GM12878 (cell line): ENCODE measurements around the gene SLC6A20. TPM values are rescaled to one million over a fixed set of nuclear protein-coding genes. Genes with fewer than 3 reads are reported as not detected.

ENCODE experiments used
- ATAC-seq: fragments of 200-7000 bp; cut with Tn5 transposase; 3 replicates; pipeline ENCODE4 v1.9.1; 2020; ENCODE audit warnings: mild to moderate bottlenecking, moderate library complexity
- BruUV-seq: library from RNA; stranded (reverse); fragments of 400-500 nt; replicated peaks from 2 replicates; lab custom pipeline; 2021; lab: Mats Ljungman, UMichigan
- CTCF ChIA-PET: fragments of 300-600 bp; sonication (Branson Sonifier 250); formaldehyde crosslinking; extraction: SDS; loops from one replicate; lab custom pipeline; 2021; ENCODE audit warnings: inconsistent platforms; lab: Yijun Ruan, JAX
- POLR2A ChIA-PET: fragments of 350-600 bp; formaldehyde crosslinking; extraction: SDS; loops from one replicate; lab custom pipeline; 2021; ENCODE audit warnings: inconsistent platforms; lab: Charles Lee
- RAD21 ChIA-PET: fragments of 300-600 bp; sonication (Branson Sonifier 250); formaldehyde crosslinking; loops from one replicate; lab custom pipeline; 2023; ENCODE audit warnings: antibody characterized with exemption; ENCODE audit not compliant: unreplicated experiment; lab: Charles Lee
- SMC1A ChIA-PET: fragments of 300-600 bp; sonication (Branson Sonifier 250); formaldehyde crosslinking; loops from one replicate; lab custom pipeline; 2023; ENCODE audit not compliant: unreplicated experiment, uncharacterized antibody; lab: Charles Lee
- DNase-seq: peaks from one replicate; pipeline ENCODE4 v3.0.0-alpha.2; 2011; ENCODE audit warnings: low read depth, low spot score
- FAIRE-seq: peaks from 3 replicates; lab custom pipeline; 2011; peaks lifted over from hg19 to GRCh38; lab: Jason Lieb, UNC
- H2AFZ ChIP-seq: 2 replicates; pipeline ENCODE4 v1.6.0; 2011; ENCODE audit warnings: low read depth, low read length, control low read depth; ENCODE audit not compliant: control insufficient read depth
- H3K27ac ChIP-seq: 2 replicates; pipeline ENCODE4 v1.5.1; 2011; ENCODE audit warnings: control low read depth; ENCODE audit not compliant: control insufficient read depth, insufficient read depth
- H3K27me3 ChIP-seq, 2 experiments: replicated peaks in 1 of 2; 2 replicates each; pipeline versions ENCODE4 v1.6.0 to v1.6.1; 2011; ENCODE audit warnings: low read length in 1 of 2; ENCODE audit not compliant: control insufficient read depth in 2 of 2, insufficient read depth in 2 of 2
- H3K36me3 ChIP-seq, 2 experiments: 2 replicates each; pipeline ENCODE4 v1.5.1; 2011; ENCODE audit warnings: low read length in 1 of 2; ENCODE audit not compliant: control insufficient read depth in 2 of 2, insufficient read depth in 2 of 2
- H3K4me1 ChIP-seq: 2 replicates; pipeline ENCODE4 v1.6.1; 2011; ENCODE audit warnings: mild to moderate bottlenecking, low read length, moderate library complexity, mixed read lengths; ENCODE audit not compliant: control insufficient read depth, insufficient read depth
- H3K4me2 ChIP-seq: 2 replicates; pipeline ENCODE4 v1.6.0; 2011; ENCODE audit warnings: control low read depth; ENCODE audit not compliant: control insufficient read depth, insufficient read depth
- H3K4me3 ChIP-seq: fragments of 200-600 bp; sonication (generic); 2 replicates; pipeline ENCODE4 v1.5.1; 2016
- H3K79me2 ChIP-seq: 2 replicates; pipeline ENCODE4 v1.6.0; 2011; ENCODE audit warnings: low read length; ENCODE audit not compliant: control insufficient read depth, insufficient read depth
- H3K9ac ChIP-seq: 2 replicates; pipeline ENCODE4 v1.8.0; 2011; ENCODE audit warnings: low read length, control low read depth, mixed read lengths; ENCODE audit not compliant: control insufficient read depth, insufficient read depth
- H3K9me3 ChIP-seq: replicated peaks from 3 replicates; pipeline ENCODE4 v1.5.1; 2011; ENCODE audit warnings: mild to moderate bottlenecking, low read length; ENCODE audit not compliant: control insufficient read depth, insufficient read depth
- H4K20me1 ChIP-seq: 2 replicates; pipeline ENCODE4 v1.6.0; 2011; ENCODE audit not compliant: control insufficient read depth, insufficient read depth
- MTA3 ChIP-seq: IDR thresholded peaks from 2 replicates; pipeline ENCODE4 v1.6.1; 2012; ENCODE audit warnings: low read length, inconsistent platforms, borderline replicate concordance
- WGBS: methylation state at CpG from one replicate; pipeline ENCODE4 v1.1.6; 2016; ENCODE audit warnings: low lambda C conversion rate; ENCODE audit not compliant: insufficient replicate concordance, insufficient coverage; ENCODE audit errors: missing lambda C conversion rate; 5-methylcytosine and 5-hydroxymethylcytosine counted together
- in situ Hi-C: fragments of 300-500 bp; cut with MboI; formaldehyde crosslinking; loops from 9 replicates; pipeline ENCODE4 v1.14.3; 2018; ENCODE audit warnings: mixed read lengths
- intact Hi-C: fragments of 100-400 bp; cut with micrococcal nuclease; formaldehyde crosslinking; loops from one replicate; pipeline ENCODE4 v1.14.2; 2022; ENCODE audit not compliant: unreplicated experiment
- polyA plus RNA-seq, 11 experiments: library from polyadenylated mRNA; depleted of rRNA in 4 of 11; unstranded in 6 of 11; stranded (reverse) in 5 of 11; fragments of >200 nt; fragmentation: Nextera tagmentation in 4 of 11; fragmentation: Illumina TruSeq in 1 of 11; extraction: Ambion mirVana in 4 of 11; extraction: Trizol in 1 of 11; gene quantifications; 1 replicate in 1 of 11; 2 replicates in 10 of 11; pipeline versions ENCODE4 v1.2.1 to v1.2.3, GENCODE V29; 2011 to 2016; ENCODE audit warnings: inconsistent platforms in 2 of 11, missing spikeins in 2 of 11, low read depth in 1 of 11
- total RNA-seq, 4 experiments: library from RNA; depleted of rRNA in 3 of 4; stranded (reverse); fragments of >200 nt in 3 of 4; fragmentation: Illumina TruSeq in 1 of 4; extraction: Trizol in 1 of 4; gene quantifications; 2 replicates each; pipeline versions ENCODE4 v1.2.1 to v1.2.3, GENCODE V29; 2013 to 2021
- TF ChIP-seq, protein P1 (sequence below): fragments of 450-650 bp; formaldehyde crosslinking; IDR thresholded peaks from 2 replicates; pipeline ENCODE4 v1.5.0; 2022; ENCODE audit warnings: mild to moderate bottlenecking, missing genetic modification characterization

Gene SLC6A20
- total and polyA plus RNA-seq, 10 of the 15 experiments (the other 5 are each of a cell fraction or from before 2014, with no cell fraction given), result 0.31 to 4.1 (median 1.1) TPM

DNA sequence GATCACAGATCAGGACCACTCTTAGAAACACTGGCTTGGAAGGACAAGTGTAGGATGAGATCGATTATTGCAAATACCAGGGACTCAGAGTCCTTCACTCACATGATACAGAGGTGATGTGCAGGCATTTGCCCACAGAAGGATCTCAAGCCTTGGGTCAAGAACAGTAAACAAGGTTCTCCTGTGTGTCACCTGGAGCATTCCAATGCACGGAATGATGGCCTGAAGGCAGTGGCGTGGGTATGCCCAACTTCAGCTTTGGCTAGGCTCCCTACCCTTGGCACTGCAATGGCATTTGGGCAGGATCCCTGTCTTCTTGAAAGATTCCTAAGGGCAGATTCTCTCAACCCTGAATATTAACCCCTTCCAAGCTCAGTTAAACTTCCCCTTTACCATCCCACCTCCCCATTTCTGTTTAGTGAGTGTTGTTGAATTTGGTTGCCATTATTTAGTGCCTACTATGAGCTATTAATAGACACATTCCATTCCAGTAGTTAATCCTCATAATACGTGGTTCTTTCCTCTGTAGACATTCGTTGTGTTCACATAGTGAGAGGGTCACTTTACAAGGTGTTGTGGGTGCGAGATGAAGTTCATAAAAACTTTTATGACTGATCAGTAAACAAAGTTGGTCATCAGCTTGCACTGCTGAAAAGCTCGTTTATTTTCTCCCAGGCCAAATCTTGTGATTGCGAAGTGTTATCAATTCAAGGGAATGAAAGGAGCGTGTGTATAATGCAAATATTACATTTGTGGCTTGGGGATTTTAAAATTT lies 46.7 kb upstream of the SLC6A20 start:
- in situ Hi-C loops, result no loop called here
- no peaks in the 10 kb centered on the region for H3K36me3 ChIP-seq
- H4K20me1 ChIP-seq, result no peaks in the 10 kb centered on the region
- ChIA-PET POLR2A (interaction anchor here (0.8 to 1.7 kb wide), 4 partner anchors 8 to 66 kb away, joined by 3 to 5 read pairs (median 4); no protein-coding TSS in a partner anchor), RAD21 (interaction anchor here (0.7 to 6.9 kb wide), 10 partner anchors 10 to 91 kb away, joined by 3 to 52 read pairs (median 6); no protein-coding TSS in a partner anchor), CTCF (interaction anchor here (0.9 to 1.5 kb wide), 7 partner anchors 12 to 183 kb away, joined by 3 to 5 read pairs (median 3); no protein-coding TSS in a partner anchor), SMC1A (interaction anchor here (0.7 to 9.6 kb wide), 20 partner anchors 9 to 109 kb away, joined by 3 to 71 read pairs (median 5); no protein-coding TSS in a partner anchor)
- no peak overlapping the region for H3K9ac ChIP-seq
- 59% methylated on average over 9 of the region's 9 CpGs for WGBS
- no peak overlapping the region for H2AFZ ChIP-seq
- TF ChIP-seq, protein P1, sequence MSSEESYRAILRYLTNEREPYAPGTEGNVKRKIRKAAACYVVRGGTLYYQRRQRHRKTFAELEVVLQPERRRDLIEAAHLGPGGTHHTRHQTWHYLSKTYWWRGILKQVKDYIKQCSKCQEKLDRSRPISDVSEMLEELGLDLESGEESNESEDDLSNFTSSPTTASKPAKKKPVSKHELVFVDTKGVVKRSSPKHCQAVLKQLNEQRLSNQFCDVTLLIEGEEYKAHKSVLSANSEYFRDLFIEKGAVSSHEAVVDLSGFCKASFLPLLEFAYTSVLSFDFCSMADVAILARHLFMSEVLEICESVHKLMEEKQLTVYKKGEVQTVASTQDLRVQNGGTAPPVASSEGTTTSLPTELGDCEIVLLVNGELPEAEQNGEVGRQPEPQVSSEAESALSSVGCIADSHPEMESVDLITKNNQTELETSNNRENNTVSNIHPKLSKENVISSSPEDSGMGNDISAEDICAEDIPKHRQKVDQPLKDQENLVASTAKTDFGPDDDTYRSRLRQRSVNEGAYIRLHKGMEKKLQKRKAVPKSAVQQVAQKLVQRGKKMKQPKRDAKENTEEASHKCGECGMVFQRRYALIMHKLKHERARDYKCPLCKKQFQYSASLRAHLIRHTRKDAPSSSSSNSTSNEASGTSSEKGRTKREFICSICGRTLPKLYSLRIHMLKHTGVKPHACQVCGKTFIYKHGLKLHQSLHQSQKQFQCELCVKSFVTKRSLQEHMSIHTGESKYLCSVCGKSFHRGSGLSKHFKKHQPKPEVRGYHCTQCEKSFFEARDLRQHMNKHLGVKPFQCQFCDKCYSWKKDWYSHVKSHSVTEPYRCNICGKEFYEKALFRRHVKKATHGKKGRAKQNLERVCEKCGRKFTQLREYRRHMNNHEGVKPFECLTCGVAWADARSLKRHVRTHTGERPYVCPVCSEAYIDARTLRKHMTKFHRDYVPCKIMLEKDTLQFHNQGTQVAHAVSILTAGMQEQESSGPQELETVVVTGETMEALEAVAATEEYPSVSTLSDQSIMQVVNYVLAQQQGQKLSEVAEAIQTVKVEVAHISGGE (CRISPR knock-in tag), result no peak
- TF ChIP-seq MTA3, result 0 out of 2 replicates have a peak, but pooled peaks have one; percentile 50
- DNase-seq, result no peak
- H3K4me1 ChIP-seq, result no peaks in the 10 kb centered on the region; the same call in 1 of the 2 replicates
- ATAC-seq, result no peak
- no peaks in the 10 kb centered on the region for H3K79me2 ChIP-seq
- peaks cover 3% of the 10 kb centered on the region; the same call in 1 of the 3 replicates for H3K9me3 ChIP-seq
- BruUV-seq, result no TSS peak
- H3K4me3 ChIP-seq, result no peak overlapping the region
- H3K27me3 ChIP-seq, result no peaks in the 10 kb centered on the region; a peak in 1 of 4 replicates
- FAIRE-seq, result no peak
- H3K4me2 ChIP-seq, result no peak overlapping the region
- intact Hi-C loops, result no loop called here
- no peak overlapping the region for H3K27ac ChIP-seq
